ENCODE results near the gene TPSB2.

- TF ChIP-seq EP300 (IDR thresholded peaks at IDR 0.05) (no peak), CTCF (IDR thresholded peaks at IDR 0.05) (no peak), POLR2AphosphoS5 (IDR thresholded peaks at IDR 0.05) (no peak)
These were observed 16.8 kb downstream of the TPSB2 start for GRCh38 chr16:1213231-1213630.
